Measurements from ENCODE around the gene FOXO6.

FOXO6 gene

DNA sequence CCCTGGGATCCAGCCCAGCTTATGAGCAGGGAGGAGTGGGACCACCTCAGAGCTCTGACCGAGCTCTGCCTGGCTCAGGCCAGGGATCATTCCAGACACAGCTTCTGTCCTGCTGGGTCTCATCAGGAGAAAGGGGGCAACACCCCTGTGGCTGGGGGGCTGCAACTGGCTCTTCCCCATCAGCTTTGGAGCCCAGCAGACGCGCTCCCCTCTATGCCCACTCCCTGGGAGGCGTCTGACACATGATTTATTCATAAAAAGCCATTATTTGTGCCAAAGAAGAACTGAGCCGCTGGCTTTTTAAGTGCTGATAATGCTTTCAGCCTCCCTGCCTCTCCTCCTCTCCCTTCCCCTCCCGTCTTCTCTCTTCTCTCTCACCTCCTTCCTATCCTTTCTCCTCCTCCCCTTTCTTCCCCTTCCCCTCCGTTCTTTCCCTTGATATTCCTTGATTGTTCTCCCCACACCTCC, 25.0 kb downstream of the FOXO6 start:
- no peak for DNase-seq

DNA sequence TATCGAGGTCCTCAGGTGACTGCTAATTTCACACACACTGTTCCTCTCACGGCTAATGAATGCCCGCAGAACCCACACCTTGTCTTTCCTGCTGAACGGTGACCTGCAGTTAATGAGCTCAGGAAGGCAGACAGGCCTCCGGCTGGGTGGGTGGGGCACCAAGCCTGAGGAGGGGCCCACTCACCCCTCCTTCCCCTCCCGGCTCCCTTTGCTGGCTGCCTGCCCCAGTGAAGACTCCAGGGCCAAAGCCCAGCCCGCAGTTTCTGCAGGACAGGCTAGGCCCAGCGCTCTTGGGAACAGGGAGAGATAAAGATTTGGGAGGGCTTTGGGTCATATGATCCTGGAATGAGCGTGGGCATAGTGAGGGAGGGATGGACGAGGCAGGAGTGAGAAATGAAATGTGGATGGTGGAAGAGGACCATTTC, 26.4 kb downstream of the FOXO6 start:
- DNase-seq = no peak

DNA sequence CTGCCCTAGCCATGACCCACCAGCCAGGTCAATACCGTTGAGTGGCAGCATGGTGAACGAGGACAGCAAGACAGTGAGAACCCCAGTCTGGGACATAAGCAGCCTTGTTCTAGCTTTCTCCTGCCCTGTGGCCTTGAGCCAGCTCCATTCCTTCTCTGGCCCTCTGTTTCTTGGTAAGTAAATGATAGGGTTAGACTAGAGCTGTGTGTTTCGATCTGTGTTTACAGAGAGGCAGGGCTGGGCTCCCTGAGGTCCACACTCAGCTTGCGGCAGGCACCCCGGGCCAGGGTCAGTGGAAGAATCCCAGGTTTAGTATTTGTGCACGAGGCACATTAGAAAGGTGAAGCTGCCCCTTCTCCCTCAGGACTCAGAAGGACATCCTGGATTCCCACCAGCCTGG, 27.3 kb downstream of the FOXO6 start:
- DNase-seq = no peak

DNA sequence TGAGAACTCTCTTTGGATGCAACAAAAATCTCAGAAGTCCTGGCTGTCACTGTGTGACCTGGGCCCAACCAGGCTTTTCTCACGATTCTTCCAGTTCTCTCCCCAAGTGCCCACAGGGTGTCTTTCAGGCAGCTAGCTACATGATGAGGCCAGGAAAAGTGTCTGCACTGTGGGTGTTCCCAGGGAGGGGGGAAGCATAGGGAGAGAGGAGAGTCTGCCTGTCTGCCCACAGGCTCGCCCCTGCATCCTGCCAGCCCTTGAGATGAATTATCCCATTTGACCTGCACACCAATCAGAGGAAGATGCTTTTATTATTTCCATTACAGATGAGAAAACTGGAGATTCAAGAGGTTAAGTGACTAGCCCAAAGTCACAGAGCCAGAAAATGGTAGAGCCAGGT, 27.8 kb downstream of the FOXO6 start:
- no peak for DNase-seq

DNA sequence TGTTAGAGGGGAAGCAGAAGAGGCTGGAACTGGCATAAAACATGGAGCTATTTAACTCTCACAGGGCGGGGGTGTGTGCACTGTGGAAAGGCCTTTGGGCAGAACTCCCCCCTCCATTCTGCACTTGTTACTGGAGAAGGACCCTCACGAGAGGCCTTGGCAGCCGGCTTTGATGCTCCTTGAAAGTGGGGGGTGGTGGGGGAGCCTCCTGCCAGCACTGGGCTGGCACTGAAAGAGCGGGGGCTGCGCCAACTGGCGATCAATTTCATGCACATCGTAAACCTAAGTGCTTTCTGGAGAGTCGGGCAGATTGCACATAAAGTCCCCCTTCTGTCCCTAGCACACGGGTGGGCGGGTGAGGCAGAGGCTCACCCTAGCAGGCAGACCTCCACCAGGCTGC, 28.9 kb downstream of the FOXO6 start:
- no peak for DNase-seq

DNA sequence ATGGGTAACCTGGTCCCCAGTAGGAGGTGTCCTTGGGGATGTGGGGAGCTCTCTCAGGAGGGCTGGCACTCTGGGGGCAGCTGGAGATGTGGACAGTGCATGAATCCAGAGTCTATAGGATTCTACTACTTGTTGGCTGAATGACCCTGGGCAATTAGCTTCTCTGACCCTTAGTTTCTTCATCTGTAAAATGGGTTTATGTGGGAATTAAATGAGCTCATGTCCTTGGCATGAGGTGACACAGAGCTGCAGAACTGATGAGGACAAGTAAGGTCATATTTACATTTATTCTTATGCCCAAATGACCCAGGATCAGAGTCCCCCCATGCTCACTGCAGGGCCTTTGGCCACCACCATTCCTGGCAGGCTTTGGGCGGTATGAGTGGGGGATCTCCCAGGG, 29.3 kb downstream of the FOXO6 start:
- no peak for DNase-seq

DNA sequence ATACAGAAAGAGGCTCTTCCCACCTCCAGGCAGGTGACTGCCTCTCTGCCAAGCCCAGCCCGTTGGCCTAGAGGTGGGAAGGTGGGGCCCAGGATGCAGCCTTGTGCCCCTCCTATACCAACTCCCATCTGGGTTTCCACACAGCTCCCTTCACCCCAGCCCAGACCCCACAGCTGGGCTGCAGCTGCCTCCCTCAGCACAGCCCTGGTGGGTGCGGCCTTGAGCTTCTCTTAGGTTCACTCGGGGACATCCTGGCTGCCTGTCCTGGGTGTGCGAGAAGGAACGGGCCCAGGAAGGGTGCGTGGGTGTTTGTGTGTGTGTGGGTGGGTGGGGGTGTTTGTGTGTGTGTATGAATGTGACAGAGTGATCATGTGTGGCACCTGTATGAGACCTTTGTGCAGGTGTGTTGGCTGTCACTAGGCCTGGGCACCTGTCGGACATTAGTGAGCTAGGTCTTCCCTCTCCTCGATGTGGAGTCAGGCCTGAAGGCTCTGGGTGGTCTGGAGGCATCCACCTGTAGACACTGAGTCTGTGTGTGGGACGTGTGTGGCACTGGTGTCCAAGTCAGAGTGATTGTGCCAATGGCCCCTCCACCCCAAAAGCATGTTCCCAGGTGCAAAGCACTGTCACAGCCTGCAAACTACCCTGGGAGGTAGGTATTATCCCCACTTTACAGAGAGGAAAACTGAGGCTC, 30.7 kb downstream of the FOXO6 start:
- no peak for DNase-seq

DNA sequence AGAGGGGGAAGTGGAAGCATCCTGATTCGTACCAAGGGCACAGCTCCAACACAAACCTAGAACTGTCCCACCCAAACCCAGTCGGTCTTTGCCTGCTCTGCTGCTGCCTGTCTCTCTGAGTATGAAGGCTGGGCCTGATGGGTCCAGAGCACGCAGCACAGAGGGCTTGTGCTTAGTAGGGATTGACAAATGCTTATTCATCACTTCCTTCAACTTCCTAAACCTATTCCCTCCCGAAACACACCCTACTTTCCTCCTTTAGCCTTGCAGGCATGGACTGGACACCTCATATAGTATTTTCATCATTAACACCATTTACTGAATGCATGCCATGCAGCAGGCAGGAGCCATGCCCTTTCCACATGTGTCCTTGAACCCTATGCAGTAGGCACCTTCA, 31.3 kb downstream of the FOXO6 start:
- DNase-seq = no peak

DNA sequence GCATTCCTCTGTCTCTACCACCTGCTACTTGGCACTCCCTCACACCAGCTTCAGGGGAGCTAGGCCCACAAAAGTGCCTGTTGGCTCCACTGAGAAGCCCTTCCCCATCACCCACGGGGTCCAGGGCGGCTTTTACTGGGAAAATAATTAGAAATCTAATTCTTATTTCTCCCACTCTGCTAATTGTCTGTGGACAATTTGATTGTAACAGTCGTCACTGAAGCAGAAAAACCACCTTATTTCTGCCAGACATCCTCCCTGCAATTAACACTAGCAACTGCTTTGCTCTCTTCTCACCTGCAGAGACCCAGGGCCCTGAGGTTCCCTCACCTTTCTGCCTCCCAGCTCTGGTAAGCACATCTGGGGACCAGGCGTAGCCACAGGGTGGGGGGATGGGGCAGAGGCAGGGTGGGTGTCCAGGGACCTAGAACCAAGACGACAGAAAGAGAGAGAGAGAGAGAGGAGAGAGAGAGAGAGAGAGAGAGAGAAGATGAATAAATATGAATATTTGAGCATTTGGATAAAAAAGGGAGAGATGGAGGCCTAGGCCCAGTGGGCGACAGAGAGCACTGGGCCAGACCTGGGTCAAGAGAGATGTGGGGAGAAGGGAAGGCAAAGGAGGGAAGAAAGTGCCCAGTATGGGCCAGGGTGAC, 32.6 kb downstream of the FOXO6 start:
- no peak for DNase-seq

DNA sequence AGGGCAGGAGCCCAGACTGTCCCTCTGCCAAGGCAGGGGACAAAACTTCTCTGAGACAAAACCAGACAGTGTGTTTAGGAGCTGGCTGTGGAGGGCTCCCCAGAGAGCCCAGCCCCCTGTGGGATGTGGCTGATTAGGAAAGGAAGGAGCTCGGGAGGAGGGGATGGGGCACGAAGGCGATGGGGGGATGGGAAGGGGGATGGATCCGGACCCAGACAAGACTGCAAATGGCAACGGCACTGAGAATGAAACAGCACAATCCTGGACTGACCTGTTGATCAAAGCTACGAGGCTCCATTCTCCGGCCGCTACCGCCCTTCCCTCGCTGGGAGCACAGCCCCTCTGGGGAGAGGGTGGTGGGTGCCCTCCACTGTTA, 33.1 kb downstream of the FOXO6 start:
- DNase-seq = no peak

DNA sequence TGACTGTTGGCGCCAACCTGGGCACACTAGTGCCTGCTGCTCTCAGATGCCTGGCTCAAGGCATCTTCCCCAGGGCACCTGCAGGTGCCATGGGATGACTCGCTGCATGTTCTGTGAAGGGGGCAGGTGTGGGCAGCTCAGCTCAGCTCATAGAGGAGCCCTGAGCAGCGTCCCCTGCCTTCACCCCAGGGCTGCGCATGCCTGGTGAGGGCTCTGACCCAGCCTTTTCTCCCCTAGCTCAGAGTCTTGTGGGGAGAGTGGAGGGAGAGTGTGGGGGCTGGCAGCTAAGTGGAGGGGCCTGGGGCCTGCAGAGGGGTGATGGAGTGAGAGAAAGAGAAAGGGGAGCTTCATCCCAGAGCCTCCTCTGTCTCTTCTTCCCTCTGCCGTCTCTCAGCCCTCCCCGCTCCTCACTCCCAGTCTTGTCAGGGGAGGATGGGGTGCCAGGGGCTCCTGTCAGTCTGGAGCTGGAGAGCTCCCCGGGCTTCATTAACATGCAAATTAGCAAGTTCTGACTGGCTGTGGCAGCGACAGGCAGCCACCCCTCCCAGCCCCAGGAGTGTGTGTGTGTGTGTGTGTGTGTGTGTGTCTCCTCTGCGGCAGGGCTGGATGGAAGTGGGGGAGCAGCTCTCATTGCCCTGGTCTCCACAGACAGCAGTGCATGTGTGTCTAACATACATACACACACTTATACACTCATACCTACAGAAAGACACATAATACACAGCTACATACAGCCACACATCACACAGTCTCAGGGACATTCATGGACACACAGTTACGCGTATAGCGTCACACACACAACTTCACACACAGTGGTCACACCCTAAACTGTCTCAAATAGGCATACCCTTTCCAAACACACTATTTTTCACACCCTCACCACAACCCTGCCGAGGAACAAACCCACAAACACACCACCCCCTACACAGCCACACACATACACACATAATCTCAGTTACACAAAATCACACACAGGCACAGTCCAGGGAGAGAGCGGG, 34.0 kb downstream of the FOXO6 start:
- no peak for DNase-seq

DNA sequence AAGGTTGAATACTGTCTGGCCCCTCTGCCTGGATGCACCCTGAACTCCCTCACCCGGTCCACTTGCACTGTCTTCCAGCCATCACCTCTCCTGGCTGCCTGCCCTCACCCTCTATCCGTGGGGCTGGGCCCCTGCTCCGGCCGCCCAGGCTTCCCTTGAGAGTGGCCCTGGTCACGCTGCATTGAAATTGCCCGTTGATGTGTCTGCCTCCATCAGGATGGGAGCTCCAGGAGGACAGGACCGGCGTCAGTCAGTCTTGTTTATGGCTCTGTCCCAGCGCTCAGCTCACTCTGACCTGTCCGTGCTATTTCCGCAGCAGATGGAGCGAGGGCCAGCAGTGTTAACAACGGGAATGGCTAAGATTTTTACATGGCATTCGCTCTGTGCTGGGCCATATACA, 34.9 kb downstream of the FOXO6 start:
- DNase-seq = no peak

DNA sequence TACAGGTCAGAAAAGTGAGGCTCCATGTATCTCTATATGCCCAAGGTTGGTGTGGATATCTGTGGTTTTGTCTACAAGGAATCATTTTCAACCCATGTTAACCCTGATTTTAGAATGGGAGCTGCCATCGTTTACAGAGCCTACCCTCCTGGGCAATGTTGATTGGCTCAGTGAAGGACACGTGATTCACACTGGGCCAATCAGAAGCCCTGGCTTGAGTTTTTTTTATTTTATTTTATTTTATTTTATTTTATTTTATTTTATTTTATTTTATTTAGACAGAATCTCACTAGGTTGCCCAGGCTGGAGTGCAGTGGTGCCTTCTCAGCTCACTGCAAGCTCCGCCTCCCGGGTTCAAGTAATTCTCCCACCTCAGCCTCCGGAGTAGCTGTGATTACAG, 35.8 kb downstream of the FOXO6 start:
- DNase-seq = no peak

DNA sequence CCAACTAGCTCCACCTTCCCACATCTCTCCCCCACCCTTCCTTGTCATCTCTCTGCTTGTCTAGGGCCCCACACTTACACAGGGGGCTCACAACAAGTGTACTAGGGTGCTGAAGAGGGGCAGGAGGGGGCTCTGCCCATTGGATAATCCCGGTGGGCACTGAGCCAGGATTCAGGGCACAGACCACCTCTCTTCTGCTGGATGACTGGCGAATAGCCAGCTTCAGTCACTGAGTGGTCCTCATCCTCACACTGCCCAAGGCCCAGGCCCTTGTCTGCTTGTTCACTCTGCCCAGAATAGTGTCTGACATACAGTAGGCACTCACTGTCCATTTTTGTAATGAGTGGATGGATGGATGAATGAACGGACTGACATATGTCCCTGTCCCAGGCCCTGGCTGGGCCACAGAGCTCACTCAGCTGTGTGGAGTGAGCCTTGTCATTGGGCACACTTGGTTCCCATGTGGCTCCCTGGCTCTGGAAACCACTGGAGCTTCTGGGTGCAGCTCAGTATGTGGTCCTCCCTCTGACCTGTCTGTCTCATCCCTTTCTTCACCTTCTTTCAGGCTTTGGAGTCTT, 36.6 kb downstream of the FOXO6 start:
- no peak for DNase-seq

DNA sequence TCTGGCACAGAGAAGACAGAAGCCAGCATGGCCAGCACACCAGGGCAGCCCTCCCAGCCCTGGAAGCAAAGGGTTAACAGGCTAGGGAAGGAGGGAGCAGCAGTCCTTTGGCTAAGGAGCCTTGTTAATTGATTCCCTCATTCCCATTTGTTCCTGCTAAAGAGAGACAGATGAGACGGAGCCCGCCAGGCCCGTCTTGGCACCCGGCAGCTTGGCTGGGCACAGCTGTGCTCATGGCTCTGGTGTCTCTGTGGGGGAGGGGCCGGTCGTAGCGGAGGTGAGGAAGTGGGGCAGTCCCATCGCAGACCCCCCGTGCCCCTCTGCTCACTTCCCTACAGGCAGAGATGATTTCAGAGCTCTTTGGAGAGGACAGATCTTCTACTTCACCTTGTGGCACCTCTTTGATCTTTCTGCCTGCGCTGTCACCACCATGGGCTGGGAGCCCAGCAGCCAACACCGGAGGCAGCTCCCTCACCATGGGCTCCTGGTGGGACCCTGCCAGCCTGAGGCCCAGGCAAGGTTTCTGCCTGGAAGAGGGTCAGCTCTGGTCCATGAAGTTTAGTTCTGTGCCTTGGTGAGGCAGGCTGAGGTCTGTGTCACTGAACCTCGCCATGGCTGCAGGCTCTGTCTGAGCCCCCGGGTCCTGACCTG, 38.0 kb downstream of the FOXO6 start:
- no peak for DNase-seq

DNA sequence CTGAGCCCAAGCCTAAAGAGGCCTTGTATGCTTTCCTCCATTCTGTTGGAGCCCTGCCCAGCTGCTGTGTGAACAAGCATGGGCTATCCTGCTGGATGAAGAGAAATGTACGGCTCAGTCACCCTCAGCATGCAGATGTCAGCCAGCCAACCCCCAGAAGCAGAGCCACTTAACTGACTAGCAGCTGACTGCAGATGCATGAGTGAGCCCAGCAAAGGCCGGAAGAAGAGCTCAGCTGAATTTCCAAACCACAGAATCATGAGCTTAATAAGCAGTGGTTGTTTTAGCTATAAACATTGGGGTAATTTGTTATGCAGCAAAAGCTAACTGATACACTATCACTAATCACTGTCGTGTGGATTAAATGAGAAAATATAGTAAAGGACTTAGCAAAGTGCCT, 39.0 kb downstream of the FOXO6 start:
- DNase-seq = no peak

DNA sequence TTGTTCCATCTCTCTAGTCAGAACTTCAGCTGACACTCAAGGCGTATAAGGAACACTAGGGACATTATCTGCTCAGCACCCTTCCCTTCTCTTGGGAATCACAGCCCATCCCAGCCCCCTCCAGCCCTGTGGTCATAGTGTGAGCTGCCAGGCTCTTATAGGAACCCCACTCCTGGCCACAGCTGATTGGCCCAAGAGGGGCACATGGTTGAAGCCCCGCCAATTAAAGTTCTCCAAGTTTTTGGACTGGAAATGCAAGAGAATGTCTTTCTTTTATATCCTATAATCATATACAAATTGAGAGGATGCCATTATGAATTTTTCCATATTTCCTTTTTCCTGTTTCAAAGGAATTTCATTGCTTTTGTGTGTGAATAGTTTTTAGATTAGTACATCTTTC, 40.7 kb downstream of the FOXO6 start:
- DNase-seq = no peak

DNA sequence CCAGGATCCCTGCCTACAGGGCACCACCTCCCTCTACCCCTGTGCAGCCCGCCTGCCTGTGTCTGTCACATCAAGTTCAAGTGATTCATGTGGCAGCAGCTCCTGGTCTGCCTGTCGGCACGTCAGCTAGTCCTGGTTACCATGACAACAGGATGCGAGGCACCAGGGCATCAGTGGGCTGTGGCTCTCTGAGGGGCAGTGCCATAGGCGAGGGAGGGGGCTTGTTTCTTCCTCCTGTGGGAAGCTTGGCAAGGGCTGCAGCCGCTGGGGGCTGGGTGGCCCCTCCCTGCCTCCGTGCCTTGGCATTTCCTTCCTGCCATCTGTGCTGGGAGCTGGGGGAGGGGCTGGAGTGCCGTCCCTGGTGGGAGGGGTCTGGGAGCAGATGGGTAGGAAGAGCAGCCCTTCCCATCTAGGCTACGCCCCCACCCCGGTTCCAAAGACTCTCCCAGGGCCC, 43.1 kb downstream of the FOXO6 start:
- DNase-seq = peak; percentile 16

DNA sequence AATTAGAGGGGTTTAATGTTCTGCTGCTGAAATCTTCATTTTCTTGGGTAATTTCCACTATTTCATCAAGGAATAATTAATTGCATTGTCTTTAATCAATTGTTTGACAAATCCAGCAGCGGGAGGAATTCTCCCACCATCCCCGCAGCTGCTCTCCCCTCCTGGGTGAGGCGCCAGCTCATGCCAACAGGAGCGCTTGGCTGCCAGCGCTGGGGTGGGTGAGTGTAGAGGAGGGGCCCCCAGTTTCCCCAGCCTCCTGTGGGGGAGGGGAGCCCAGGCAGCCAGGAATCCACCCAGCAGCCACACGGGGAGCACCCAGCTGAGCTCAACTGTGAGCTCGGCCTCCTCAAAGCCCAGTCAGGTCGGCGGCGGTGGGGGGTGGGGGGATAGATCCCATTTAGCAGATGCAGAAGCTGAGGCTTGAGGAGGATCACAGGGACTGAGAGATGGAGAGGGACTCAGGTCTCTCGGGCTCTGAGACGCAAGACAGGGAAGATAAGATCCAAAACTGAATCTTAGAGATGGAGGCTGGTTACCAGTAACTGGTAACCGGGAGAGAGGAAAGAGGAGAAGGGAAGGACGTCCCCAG, 46.5 kb downstream of the FOXO6 start:
- no peak for DNase-seq

DNA sequence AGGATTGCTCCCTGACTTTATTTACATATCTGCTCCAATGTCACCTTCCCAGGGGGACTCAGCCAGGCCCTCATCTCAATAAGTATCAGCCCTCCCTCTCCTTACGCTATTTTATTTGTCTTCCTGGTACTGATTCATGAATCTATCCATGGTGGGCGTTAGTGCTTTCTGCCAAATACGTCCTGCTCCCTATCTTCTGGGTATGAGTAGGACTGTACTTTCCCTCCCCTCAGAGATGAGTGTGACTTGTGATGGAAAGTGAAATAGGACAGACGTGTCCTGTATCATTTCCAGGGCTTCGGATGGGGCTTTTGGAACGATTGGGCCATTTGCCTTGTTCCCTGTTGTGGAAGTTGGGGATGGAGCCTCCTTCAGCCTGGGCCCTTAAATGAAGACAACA, 47.5 kb downstream of the FOXO6 start:
- DNase-seq = no peak

DNA sequence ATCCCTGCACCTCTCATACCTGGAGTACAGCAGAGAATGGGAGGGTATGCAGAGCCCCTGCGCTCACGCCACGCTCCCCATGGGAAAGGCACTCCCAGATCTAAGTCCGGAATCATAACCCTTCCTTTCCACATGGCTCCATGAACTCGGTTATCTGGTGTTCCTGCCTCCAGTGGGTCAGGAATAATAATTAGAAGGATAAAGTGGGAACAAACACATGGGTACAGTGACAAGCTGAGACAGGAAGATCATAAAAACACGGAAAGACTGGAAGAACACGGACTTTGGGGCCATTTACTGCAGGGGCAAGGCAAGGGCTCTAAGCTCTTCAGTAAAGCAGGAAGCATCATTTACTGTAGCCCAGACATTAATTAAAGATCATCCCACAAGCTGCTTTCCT, 48.6 kb downstream of the FOXO6 start:
- DNase-seq = no peak

DNA sequence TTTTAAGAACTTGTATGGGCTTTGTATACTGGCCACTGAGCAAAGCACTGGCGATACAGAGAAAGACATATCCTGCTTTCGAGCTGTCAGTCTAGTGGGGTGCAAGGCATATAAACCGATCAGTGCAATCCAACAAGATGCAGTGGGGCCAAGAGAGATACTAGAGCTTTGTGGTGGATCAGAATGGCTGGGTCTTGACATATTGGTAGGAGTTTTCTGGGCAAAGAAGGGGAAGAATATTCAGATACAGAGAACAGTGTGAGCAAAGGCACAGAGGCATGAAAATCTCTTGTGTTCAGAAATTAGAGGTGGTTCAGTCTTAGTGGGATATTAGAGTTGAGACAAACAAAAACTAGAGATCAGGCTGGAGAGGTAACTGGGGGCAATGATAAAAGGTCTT, 49.2 kb downstream of the FOXO6 start:
- DNase-seq = no peak

Measured in CD4-positive, alpha-beta T cell treated with Interleukin-17A for 1 hour (primary cell).